Islet of Langerhans (tissue), 1 donor: ENCODE results near the gene ARRDC3.
"Not testable (repeated sequence)": the region's sequence is repeated elsewhere in the genome, so short reads cannot be mapped to it uniquely, and the experiment has no call there.

ENCODE experiments used
- FAIRE-seq: peaks from one replicate; lab custom pipeline; 2011; peaks lifted over from hg19 to GRCh38; lab: Jason Lieb, UNC

ARRDC3 gene

DNA sequence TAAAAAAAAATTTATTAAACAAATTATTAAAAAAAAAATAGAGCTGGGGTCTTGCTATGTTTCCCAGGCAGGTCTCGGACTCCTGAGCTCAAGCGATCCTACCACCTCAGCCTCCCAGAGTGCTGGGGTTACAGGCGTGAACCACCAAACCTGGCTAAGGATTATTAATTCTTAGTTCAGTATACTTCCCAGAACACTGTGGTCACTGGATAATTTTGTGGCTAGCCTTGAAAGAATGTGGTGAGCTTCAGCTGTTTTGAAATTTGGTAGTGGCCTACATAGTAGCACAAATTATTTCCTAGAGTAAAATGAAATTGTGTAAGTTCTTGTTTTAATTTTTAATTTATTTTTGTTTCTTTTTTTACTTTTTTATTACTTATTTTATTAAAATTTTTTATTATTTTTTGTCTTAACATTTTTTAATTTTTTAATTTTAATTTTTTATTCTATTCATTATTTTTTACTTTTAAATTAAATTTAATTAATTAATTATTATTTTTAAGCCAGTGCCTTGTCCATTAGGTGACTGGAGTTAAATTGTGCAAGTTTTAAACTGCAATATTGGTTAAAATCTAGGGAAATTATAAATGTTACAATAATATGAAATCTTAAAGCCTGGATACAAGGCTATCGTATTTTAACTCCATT is 23.0 kb downstream of the ARRDC3 start:
- no peak for FAIRE-seq

DNA sequence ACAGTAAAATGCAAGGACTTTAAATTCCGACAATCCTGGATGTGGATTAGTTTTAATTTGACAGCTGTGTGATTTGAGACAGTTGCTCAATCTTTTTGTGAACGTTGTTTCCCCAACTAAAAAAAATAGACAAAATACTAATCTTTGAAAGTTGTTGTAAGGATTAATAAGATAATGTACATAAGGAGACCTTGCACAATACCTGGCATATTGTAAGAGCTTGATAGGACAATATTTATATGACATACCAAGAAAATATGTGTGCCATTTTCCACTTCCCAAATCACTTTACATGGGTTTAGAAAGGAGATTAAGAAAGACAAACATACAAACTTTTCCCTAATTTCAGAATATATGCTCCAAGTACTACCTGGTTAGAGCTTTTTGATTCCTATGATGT is 25.3 kb downstream of the ARRDC3 start:
- FAIRE-seq: no peak

DNA sequence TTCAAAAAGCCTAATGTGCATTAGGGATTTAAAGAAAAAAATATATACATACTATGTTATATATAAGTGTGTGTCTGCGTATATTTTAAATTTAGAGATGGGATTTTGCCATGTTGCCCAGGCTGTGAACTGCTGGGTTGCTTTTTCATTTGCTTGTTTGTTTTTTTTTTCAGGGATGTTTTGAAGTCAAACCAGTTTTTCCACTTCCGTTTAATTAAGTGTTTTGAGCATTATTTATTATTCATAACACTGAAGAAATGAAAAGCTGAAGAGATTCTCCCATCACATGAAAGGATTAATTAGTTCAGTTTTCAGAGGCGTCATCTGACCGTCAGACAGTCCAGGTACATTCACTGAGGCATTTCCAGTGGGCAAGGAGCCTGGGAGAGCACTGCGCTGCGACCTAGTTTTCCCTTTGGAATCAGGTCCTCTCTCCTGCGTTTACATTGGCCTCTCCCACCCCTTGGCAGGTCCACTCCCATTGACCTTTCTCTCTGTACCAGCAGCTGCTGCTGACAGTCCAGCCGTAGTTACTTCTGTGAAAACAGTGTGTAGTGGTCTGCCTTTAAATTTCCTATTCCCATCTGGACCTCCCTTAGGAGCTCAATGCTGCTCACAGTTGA is 26.0 kb downstream of the ARRDC3 start:
- FAIRE-seq: no peak

DNA sequence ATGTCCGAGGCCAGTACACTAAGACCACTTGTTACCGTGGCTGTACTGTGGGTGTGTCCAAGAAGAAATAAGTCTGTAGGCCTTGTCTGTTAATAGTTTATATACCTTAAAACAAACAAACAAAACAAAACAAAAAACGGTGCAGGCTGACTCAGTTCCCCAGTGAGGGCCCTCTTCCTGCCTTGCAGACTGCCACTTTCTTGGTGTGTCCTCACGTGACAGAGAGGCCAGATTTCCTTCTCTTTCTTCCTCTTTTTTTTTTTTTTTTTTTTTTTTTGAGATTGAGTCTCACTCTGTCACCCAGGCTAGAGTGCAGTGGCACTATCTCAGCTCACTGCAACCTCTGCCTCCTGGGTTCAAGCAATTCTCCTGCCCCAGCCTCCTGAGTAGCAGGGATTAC is 28.2 kb downstream of the ARRDC3 start:
- not testable (repeated sequence) for FAIRE-seq

DNA sequence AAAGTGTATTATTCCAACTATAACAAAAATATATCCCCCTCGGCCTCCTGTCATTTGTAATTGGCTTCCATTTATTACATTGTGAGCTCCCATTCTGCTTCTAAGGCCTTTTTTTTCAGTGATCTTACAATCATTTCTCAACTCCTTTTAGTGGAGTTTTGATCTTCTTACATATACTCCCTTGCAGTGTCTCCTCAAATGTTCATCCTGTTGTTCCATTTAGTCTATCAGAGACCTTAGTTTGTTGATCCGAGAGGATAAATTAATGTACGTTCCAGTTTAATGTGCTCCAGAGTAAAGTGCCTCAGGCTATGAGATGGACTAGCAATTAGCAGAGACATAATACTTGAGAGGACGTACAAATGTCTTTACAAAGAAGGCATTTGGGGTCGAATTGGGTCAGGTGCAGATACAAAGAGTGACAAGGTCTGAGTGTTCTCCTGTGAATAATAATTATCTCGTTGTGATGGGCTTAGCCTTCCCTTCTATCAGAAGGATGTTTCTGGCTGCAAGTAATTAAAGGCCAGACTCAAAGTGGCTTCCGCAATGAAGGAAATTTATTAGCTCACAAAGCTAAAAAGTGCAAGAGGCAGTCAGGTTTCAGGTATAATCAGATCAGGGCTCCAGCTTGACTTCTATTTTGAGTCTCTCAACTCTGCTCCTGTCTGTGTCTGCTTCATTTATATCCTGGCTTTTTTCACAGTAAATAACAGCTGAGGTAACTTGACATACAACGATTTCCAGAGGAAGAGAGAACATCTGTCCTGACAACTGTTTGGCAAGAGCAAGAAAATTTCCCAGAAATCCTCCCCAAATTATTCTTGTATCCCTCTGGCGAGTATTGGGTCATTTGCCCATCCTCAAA is 30.1 kb downstream of the ARRDC3 start:
- no peak for FAIRE-seq

DNA sequence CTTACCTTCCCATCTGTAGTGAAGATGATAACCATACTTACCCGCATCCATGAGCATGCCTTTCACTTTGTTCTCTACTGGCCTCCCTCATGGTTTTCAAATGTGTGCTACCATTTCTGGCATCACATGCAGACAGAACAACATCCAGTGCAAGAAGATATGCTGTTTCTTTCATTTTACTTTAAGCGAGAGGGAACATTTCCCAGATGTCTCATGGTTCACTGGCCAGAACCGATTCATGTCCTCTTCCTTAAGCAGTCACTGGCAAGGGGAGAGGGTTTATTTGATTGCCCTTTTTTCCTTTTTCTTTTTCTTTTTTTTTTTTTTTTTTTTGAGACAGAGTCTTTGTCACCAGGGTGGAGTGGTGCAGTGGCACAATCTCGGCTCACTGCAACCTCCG is 37.7 kb downstream of the ARRDC3 start:
- FAIRE-seq: no peak

DNA sequence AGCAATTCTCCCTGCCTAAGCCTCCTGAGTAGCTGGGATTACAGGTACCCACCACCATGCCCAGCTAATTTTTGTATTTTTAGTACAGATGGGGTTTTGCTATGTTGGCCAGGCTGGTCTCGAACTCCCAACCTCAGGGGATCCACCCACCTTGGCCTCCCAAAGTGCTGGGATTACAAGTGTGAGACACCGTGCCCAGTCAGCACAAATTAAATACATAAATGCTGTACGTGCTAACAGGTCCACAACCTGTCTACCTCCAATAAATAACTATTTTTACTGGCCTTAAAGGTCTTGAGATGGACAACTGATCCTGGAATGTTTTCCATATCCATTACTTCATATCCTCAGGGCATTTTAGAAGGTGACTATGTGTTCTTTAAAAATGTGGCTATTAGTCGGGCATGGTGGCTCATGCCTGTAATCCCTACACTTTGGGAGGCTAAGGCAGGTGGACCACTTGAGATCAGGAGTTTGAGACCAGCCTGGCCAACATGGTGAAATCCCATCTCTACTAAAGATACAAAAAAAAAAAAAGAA is 38.4 kb downstream of the ARRDC3 start:
- not testable (repeated sequence) for FAIRE-seq

DNA sequence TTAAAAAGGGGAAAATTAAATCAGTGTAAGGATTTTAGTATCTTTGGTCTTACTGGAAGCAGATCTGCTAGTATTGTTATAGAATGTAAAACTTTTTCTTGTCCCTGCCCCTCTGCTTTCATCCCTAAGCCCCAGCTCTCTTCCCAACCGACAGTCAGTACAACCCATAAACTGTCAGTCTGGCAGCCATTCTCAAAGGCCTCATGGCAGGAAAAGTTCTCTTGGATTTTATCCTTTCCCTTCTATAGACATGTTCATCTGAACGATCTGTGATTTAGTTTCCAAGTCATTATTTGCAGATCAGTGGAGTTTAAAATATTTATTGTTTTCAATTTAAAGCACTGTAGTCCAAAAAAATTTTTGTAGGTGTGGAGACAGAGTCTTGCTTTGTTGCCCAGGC is 39.2 kb downstream of the ARRDC3 start:
- no peak for FAIRE-seq

DNA sequence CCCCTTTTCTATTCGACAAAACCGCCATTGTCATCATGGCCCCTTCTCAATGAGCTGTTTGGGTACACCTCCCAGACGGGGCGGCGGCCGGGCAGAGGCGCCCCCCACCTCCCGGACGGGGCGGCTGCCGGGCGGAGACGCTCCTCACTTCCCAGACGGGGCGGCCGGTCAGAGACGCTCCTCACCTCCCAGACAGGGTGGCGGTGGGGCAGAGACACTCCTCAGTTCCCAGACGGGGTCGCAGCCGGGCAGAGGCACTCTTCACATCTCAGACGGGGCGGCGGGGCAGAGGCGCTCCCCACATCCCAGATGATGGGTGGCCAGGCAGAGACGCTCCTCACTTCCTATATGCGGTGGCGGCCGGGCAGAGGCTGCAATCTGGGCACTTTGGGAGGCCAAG is 40.2 kb downstream of the ARRDC3 start:
- not testable (repeated sequence) for FAIRE-seq

DNA sequence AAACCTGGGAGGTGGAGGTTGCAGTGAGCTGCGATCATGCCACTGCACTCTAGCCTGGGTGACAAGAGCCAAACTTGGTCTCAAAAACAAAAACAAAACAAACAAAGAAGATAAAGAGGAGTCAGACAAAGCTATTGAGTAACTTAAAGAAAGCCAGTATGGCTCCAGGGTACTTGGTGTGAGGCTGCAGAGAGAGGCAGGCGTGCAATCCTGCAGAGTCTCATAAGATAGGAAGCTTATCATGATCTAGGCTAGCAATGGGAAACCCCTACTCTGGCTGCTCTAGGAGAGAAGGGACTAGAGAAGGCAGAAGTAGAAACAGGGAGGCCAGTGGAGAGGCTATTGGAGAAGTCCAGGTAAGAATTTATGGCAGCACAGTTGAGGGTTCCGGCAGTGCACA is 42.0 kb downstream of the ARRDC3 start:
- no peak for FAIRE-seq

DNA sequence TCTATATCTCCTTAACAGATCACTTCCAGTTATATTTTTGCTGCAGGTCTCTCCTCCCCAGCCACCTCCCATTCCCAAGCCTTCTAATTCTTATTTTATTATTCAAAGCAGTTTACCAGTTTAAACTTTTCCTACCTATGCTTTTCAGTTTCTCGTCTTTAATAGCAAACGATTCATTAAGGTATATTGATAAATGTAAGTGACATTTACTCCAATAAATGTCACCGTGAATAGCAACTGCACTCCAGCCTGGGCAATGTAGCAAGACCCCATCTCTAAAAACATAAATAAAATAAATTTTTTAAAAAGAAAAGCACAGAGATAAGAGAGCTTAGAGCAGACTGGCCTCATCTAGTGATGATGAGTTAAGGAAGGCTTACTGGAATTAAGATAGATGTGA is 42.6 kb downstream of the ARRDC3 start:
- no peak for FAIRE-seq

DNA sequence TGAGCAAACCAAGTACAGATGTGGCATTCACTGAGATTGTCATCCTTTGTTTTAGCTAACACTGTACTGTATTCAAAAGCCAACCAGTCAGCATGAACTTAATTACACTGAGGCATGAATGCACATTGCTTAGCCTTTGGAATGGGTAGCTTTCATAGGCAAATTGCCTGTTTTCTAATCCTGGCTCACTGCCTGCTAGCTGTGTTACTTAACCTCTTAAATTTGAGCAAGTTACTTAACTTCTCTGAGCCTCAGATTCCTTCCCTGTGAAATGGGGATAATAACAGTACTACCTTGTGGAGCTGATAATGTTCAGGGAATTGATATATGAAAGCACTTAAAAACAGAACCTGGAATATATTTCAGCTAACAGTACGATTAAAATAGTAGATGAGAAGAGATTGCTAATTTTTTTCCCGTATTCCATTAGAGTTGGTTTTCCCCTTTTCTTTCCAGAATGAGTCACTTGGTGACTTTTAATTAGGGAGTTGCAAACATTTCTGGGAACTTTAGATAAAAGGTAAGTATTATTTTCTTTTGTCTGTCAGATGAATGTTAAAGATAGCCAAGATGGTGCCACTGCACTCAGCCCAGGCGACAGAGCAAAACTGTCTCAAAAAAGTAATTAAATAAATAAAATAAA is 43.9 kb downstream of the ARRDC3 start:
- FAIRE-seq: no peak

DNA sequence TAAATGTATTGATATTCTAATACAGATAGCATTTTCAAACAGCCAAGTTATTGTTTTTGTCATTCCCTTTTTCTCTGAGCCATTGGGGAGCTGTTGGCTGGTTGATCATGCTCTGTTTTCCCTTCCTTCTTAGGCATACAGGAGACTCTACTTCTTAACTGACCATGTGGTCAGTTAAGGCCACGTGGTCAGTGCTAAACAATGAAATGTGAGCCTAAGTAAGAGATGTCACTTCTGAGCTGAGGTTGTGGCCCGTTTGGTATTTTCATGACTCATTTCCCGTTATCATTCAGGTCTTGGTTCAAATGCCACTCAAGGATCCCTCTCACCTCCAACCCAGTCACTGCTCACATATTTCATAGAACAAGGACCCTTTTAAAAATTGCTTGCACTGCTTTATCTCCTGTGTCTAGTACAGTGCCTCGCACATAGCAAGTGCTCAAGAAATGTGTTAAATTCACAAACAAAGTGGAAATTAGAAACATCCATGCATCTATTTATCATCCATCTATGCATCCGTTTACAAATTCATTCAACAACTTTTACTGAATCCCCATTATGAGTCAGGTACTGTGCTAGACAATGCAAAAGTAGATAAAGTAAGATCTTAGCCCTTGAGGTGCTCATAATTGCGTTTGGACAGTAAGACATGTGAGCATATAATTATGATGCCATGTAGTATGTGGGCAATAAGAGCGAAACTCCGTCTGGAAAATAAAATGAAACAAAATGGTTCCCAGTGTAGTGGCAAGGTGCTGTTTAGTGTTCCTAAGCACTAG is 50.7 kb downstream of the ARRDC3 start:
- FAIRE-seq: no peak

DNA sequence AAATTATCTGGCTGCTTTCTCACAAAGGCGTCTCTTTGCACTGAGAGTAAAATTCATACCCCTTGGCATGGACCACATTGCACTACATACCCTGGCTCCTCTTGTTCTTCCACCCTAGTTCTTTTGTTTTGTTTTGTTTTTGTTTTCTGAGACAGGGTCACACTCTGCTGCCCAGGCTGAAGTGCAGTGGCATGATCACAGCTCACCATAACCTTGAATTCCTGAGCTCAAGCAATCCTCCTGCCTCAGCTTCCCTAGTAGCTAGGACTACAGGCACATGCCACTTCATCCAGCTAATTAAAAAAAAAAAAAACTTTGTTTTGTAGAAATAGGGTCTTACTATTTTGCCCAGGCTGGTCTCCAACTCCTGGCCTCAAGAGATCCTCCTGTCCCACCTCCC is 51.4 kb downstream of the ARRDC3 start:
- FAIRE-seq: no peak

DNA sequence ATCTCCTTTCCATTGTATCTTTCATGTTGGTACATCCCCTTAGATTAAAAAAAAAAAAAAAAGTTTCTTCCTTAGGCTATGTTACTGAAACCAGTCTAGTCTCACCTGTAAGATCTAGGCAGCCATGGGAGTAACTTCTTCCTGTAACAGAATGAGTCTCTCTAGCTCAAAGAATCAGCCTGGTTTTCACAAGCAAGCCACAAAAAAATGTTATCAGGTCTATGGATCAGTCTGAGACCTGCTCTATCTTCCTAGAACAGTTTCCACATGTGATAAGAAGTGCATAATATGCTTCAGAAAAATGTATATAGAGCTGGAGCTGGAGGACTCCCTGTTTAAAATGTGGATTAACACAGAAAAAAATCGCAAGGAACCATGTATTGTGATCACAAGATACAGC is 53.8 kb downstream of the ARRDC3 start:
- no peak for FAIRE-seq

DNA sequence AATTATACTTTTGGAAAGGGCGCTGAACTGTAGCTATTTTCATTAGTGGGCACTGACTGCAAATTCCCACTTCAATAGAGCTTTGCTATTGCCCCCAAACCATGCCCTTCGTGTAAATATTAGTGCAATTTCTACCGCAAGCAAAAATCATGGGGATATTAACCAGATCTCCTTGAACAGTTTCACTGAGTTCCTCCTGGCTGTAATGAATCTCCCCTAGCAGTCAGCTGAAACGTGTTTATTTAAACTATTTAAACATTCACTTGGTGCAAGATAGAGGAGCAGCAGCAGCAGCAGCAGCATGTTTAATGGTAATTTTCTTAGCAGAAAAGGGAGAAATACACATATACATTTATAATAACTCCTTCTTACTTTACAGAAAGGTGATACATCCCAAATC is 54.4 kb downstream of the ARRDC3 start:
- no peak for FAIRE-seq

DNA sequence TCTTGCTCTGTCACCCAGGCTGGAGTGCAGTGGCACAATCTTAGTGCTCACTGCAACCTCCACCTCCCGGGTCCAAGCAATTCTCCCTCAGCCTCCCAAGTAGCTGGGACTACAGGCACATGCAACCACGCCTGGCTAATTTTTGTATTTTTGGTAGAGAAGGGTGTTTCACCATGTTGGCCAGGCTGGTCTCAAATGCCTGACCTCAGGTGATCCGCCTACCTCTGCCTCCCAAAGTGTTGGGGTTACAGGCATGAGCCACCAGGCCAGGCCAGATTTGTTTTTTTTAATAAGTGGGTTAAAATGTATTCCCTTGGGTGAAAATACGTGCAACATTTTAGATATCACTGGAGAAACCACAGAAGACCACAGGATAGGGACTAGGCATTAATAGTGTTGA is 60.1 kb downstream of the ARRDC3 start:
- not testable (repeated sequence) for FAIRE-seq

DNA sequence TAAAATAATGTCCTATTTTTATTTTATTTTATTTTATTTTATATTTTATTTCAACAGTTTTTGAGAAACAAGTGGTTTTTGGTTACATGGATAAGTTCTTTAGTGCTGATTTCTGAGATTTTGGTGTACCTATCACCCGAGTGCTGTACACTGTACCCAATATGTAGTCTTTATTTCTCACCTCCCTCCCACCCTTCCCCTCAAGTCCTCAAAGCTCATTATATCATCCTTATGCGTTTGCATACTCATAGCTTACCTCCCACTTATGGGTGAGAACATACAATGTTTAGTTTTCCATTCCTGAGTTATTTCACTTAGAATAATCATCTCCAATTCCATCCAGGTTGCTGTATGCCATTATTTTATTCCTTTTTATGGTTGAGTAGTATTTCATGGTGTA is 63.5 kb downstream of the ARRDC3 start:
- no peak for FAIRE-seq

DNA sequence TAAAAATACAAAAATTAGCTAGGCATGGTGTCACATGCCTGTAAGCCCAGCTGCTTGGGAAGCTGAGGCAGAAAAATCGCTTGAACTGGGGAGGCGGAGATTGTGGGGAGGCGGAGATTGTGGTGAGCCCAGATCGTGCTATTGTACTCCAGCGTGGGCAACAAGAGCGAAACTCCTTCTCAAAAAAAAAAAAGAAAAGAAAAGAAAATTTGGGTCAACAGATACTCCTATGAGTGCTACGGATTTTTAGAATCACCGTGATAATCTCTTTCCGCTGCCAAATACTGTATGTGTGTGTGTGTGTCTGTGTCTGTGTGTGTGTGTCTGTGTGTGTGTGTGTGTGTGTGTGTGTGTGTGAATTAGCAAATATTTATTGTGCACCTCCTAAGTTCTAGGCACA is 64.4 kb downstream of the ARRDC3 start:
- FAIRE-seq: no peak
